GM12878 (cell line): Measurements from ENCODE around the gene ERFL. TPM values are rescaled to one million over a fixed set of nuclear protein-coding genes. Genes with fewer than 3 reads are reported as not detected.

Experiments
- ATAC-seq: fragments of 200-7000 bp; cut with Tn5 transposase; 3 replicates; pipeline ENCODE4 v1.9.1; 2020; ENCODE audit warnings: mild to moderate bottlenecking, moderate library complexity
- BruUV-seq: library from RNA; stranded (reverse); fragments of 400-500 nt; replicated peaks from 2 replicates; lab custom pipeline; 2021; lab: Mats Ljungman, UMichigan
- CTCF ChIA-PET: fragments of 300-600 bp; sonication (Branson Sonifier 250); formaldehyde crosslinking; extraction: SDS; loops from one replicate; lab custom pipeline; 2021; ENCODE audit warnings: inconsistent platforms; lab: Yijun Ruan, JAX
- POLR2A ChIA-PET: fragments of 350-600 bp; formaldehyde crosslinking; extraction: SDS; loops from one replicate; lab custom pipeline; 2021; ENCODE audit warnings: inconsistent platforms; lab: Charles Lee
- RAD21 ChIA-PET: fragments of 300-600 bp; sonication (Branson Sonifier 250); formaldehyde crosslinking; loops from one replicate; lab custom pipeline; 2023; ENCODE audit warnings: antibody characterized with exemption; ENCODE audit not compliant: unreplicated experiment; lab: Charles Lee
- SMC1A ChIA-PET: fragments of 300-600 bp; sonication (Branson Sonifier 250); formaldehyde crosslinking; loops from one replicate; lab custom pipeline; 2023; ENCODE audit not compliant: unreplicated experiment, uncharacterized antibody; lab: Charles Lee
- DNase-seq: peaks from one replicate; pipeline ENCODE4 v3.0.0-alpha.2; 2011; ENCODE audit warnings: low read depth, low spot score
- FAIRE-seq: peaks from 3 replicates; lab custom pipeline; 2011; peaks lifted over from hg19 to GRCh38; lab: Jason Lieb, UNC
- H2AFZ ChIP-seq: 2 replicates; pipeline ENCODE4 v1.6.0; 2011; ENCODE audit warnings: low read depth, low read length, control low read depth; ENCODE audit not compliant: control insufficient read depth
- H3K27ac ChIP-seq: 2 replicates; pipeline ENCODE4 v1.5.1; 2011; ENCODE audit warnings: control low read depth; ENCODE audit not compliant: control insufficient read depth, insufficient read depth
- H3K27me3 ChIP-seq, 2 experiments: replicated peaks in 1 of 2; 2 replicates each; pipeline versions ENCODE4 v1.6.0 to v1.6.1; 2011; ENCODE audit warnings: low read length in 1 of 2; ENCODE audit not compliant: control insufficient read depth in 2 of 2, insufficient read depth in 2 of 2
- H3K36me3 ChIP-seq, 2 experiments: 2 replicates each; pipeline ENCODE4 v1.5.1; 2011; ENCODE audit warnings: low read length in 1 of 2; ENCODE audit not compliant: control insufficient read depth in 2 of 2, insufficient read depth in 2 of 2
- H3K4me1 ChIP-seq: 2 replicates; pipeline ENCODE4 v1.6.1; 2011; ENCODE audit warnings: mild to moderate bottlenecking, low read length, moderate library complexity, mixed read lengths; ENCODE audit not compliant: control insufficient read depth, insufficient read depth
- H3K4me2 ChIP-seq: 2 replicates; pipeline ENCODE4 v1.6.0; 2011; ENCODE audit warnings: control low read depth; ENCODE audit not compliant: control insufficient read depth, insufficient read depth
- H3K4me3 ChIP-seq: fragments of 200-600 bp; sonication (generic); 2 replicates; pipeline ENCODE4 v1.5.1; 2016
- H3K79me2 ChIP-seq: 2 replicates; pipeline ENCODE4 v1.6.0; 2011; ENCODE audit warnings: low read length; ENCODE audit not compliant: control insufficient read depth, insufficient read depth
- H3K9ac ChIP-seq: 2 replicates; pipeline ENCODE4 v1.8.0; 2011; ENCODE audit warnings: low read length, control low read depth, mixed read lengths; ENCODE audit not compliant: control insufficient read depth, insufficient read depth
- H3K9me3 ChIP-seq: replicated peaks from 3 replicates; pipeline ENCODE4 v1.5.1; 2011; ENCODE audit warnings: mild to moderate bottlenecking, low read length; ENCODE audit not compliant: control insufficient read depth, insufficient read depth
- H4K20me1 ChIP-seq: 2 replicates; pipeline ENCODE4 v1.6.0; 2011; ENCODE audit not compliant: control insufficient read depth, insufficient read depth
- BCL3 ChIP-seq: IDR thresholded peaks from 2 replicates; pipeline ENCODE4 v1.6.1; 2011; ENCODE audit warnings: borderline replicate concordance, low read depth, mild to moderate bottlenecking, moderate library complexity, low read length; ENCODE audit not compliant: insufficient read depth, poor library complexity, severe bottlenecking
- CHD2 ChIP-seq: IDR thresholded peaks from 2 replicates; pipeline ENCODE4 v1.6.1; 2011; ENCODE audit warnings: low read depth, low read length, improper control_type of control experiment, borderline replicate concordance
- POLR2A ChIP-seq: IDR thresholded peaks from 2 replicates; pipeline ENCODE4 v1.6.1; 2011; ENCODE audit warnings: low read depth, mild to moderate bottlenecking, low read length
- SREBF2 ChIP-seq: IDR thresholded peaks from 2 replicates; pipeline ENCODE4 v1.6.1; 2012; ENCODE audit warnings: mild to moderate bottlenecking, low read length
- TCF3 ChIP-seq: IDR thresholded peaks from 2 replicates; pipeline ENCODE4 v1.6.1; 2012; ENCODE audit warnings: low read depth, mild to moderate bottlenecking, low read length, borderline replicate concordance; ENCODE audit not compliant: insufficient read depth
- WGBS: methylation state at CpG from one replicate; pipeline ENCODE4 v1.1.6; 2016; ENCODE audit warnings: low lambda C conversion rate; ENCODE audit not compliant: insufficient replicate concordance, insufficient coverage; ENCODE audit errors: missing lambda C conversion rate; 5-methylcytosine and 5-hydroxymethylcytosine counted together
- in situ Hi-C: fragments of 300-500 bp; cut with MboI; formaldehyde crosslinking; loops from 9 replicates; pipeline ENCODE4 v1.14.3; 2018; ENCODE audit warnings: mixed read lengths
- intact Hi-C: fragments of 100-400 bp; cut with micrococcal nuclease; formaldehyde crosslinking; loops from one replicate; pipeline ENCODE4 v1.14.2; 2022; ENCODE audit not compliant: unreplicated experiment
- polyA plus RNA-seq, 11 experiments: library from polyadenylated mRNA; depleted of rRNA in 4 of 11; unstranded in 6 of 11; stranded (reverse) in 5 of 11; fragments of >200 nt; fragmentation: Nextera tagmentation in 4 of 11; fragmentation: Illumina TruSeq in 1 of 11; extraction: Ambion mirVana in 4 of 11; extraction: Trizol in 1 of 11; gene quantifications; 1 replicate in 1 of 11; 2 replicates in 10 of 11; pipeline versions ENCODE4 v1.2.1 to v1.2.3, GENCODE V29; 2011 to 2016; ENCODE audit warnings: inconsistent platforms in 2 of 11, missing spikeins in 2 of 11, low read depth in 1 of 11
- total RNA-seq, 4 experiments: library from RNA; depleted of rRNA in 3 of 4; stranded (reverse); fragments of >200 nt in 3 of 4; fragmentation: Illumina TruSeq in 1 of 4; extraction: Trizol in 1 of 4; gene quantifications; 2 replicates each; pipeline versions ENCODE4 v1.2.1 to v1.2.3, GENCODE V29; 2013 to 2021
- TF ChIP-seq, protein P1 (sequence below): IDR thresholded peaks from 2 replicates; pipeline ENCODE4 v1.6.1; 2011; ENCODE audit warnings: mild to moderate bottlenecking, low read depth, low read length, moderate library complexity; ENCODE audit not compliant: insufficient replicate concordance

Gene ERFL
- total and polyA plus RNA-seq, 10 of the 15 experiments (the other 5 are each of a cell fraction or from before 2014, with no cell fraction given), result 0.04 to 0.10 (median 0.05) TPM; not detected in 7

GRCh38 chr19:41919948-41920712 is 8.1 kb downstream of the ERFL start:
- in situ Hi-C loops (no loop called here), intact Hi-C loops (no loop called here)
- Histone ChIP-seq H3K4me1 (peaks cover 2% of the 10 kb centered on the region; the same call in 1 of the 2 replicates), H3K79me2 (no peaks in the 10 kb centered on the region), H3K27ac (no peak overlapping the region), H3K4me2 (no peak overlapping the region), H3K4me3 (no peak overlapping the region), H2AFZ (no peak overlapping the region), H3K27me3 (peaks cover 3 to 6% of the 10 kb centered on the region in 2 experiments; a peak in 3 of 4 replicates), H3K36me3 (no peaks in the 10 kb centered on the region), H3K9ac (no peak overlapping the region), H3K9me3 (no peaks in the 10 kb centered on the region; the same call in 2 of the 3 replicates), H4K20me1 (no peaks in the 10 kb centered on the region)
- ATAC-seq (no peak), DNase-seq (no peak), FAIRE-seq (peak; percentile 72)
- ChIA-PET CTCF (no interaction called here), POLR2A (no interaction called here), RAD21 (interaction anchor here (0.6 kb wide), 1 partner anchor 14 kb away, joined by 3 read pairs; no protein-coding TSS in a partner anchor), SMC1A (no interaction called here)
- TF ChIP-seq TCF3, result peak; percentile 42
- TF ChIP-seq, protein P1, sequence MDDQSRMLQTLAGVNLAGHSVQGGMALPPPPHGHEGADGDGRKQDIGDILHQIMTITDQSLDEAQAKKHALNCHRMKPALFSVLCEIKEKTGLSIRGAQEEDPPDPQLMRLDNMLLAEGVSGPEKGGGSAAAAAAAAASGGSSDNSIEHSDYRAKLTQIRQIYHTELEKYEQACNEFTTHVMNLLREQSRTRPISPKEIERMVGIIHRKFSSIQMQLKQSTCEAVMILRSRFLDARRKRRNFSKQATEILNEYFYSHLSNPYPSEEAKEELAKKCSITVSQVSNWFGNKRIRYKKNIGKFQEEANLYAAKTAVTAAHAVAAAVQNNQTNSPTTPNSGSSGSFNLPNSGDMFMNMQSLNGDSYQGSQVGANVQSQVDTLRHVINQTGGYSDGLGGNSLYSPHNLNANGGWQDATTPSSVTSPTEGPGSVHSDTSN, result peak; percentile 40
- TF ChIP-seq POLR2A, result peak; percentile 46; the same call in 1 of the 2 replicates
- TF ChIP-seq BCL3, result peak; percentile 97
- no peak for TF ChIP-seq CHD2
- no peak for TF ChIP-seq SREBF2
- BruUV-seq, result no TSS peak
- 79% methylated on average over 33 of the region's 33 CpGs for WGBS
